Adrenal gland (tissue), 12 donors: Measurements from ENCODE around the gene ACVR2B. TPM values are rescaled to one million over a fixed set of nuclear protein-coding genes. Genes with fewer than 3 reads are reported as not detected.
A peak's percentile ranks its signal among the peaks of the same experiment; 100 is the strongest.

ENCODE experiments used
- DNase-seq, 7 donors: peaks; one replicate each; pipeline ENCODE4 v3.0.0-alpha.2; 2019 to 2020
- H3K27ac ChIP-seq, 5 donors: fragments of 200-600 bp; sonication (generic) in 4 of 5; 1 replicate in 3 of 5; 2 replicates in 2 of 5; pipeline versions ENCODE4 v1.5.1 to v1.8.0; 2016 to 2020; ENCODE audit warnings: mild to moderate bottlenecking in 1 of 5
- H3K27me3 ChIP-seq: fragments of 200-600 bp; 2 replicates; pipeline ENCODE4 v1.8.0; 2021
- H3K36me3 ChIP-seq, 2 donors: fragments of 200-600 bp; replicated peaks in 1 of 2; 1 replicate in 1 of 2; 2 replicates in 1 of 2; pipeline versions ENCODE4 v1.5.1 to v1.8.0; 2018 to 2022
- H3K4me1 ChIP-seq, 2 donors: fragments of 200-600 bp; replicated peaks in 1 of 2; 1 replicate in 1 of 2; 2 replicates in 1 of 2; pipeline versions ENCODE4 v1.5.1 to v1.8.0; 2018 to 2021
- H3K4me3 ChIP-seq, 4 donors: fragments of 200-600 bp; sonication (generic) in 3 of 4; one replicate each; pipeline ENCODE4 v1.5.1; 2016 to 2018
- H3K9me3 ChIP-seq, 3 donors: fragments of 200-600 bp; sonication (generic) in 1 of 3; replicated peaks in 1 of 3; 1 replicate in 2 of 3; 2 replicates in 1 of 3; pipeline versions ENCODE4 v1.5.1 to v1.8.0; 2016 to 2021
- POLR2A ChIP-seq, 2 donors: fragments of 450-650 bp; IDR thresholded peaks; one replicate each; pipeline ENCODE4 v1.6.1; 2017; ENCODE audit warnings: antibody characterized with exemption in 2 of 2, mild to moderate bottlenecking in 2 of 2, moderate library complexity in 1 of 2
- WGBS, 4 donors: extraction: QIAGEN DNeasy Blood & Tissue Kit in 2 of 4; methylation state at CpG; one replicate each; pipeline versions ENCODE4 v1.1.5 to v1.1.7; 2013 to 2017; 5-methylcytosine and 5-hydroxymethylcytosine counted together
- intact Hi-C, 2 donors: fragments of 100-400 bp; cut with DNase I; formaldehyde crosslinking; loops; one replicate each; pipeline versions ENCODE4 v1.14.1 to v1.15.0; 2022 to 2023
- polyA plus RNA-seq, 3 donors: library from polyadenylated mRNA; stranded (reverse); fragments of 200-250 nt in 2 of 3; fragments of 350-450 nt in 1 of 3; fragmentation: Illumina TruSeq in 1 of 3; extraction: RNeasy Lipid Tissue Mini Kit (QIAGEN cat#74804) in 1 of 3; gene quantifications; one replicate each; pipeline ENCODE4 v1.2.3, GENCODE V29; 2013 to 2014
- total RNA-seq, 9 donors: library from RNA; depleted of rRNA in 4 of 9; stranded (reverse); fragments of >200 nt in 4 of 9; fragments of 120-200 nt in 1 of 9; fragmentation: NEBNext Ultra II Directional in 1 of 9; extraction: Animal tissue kit (Norgen Biotek cat#: 25700) in 1 of 9; gene quantifications; one replicate each; pipeline versions ENCODE4 v1.1.0 to v1.2.4, GENCODE V29; 2013 to 2023
- TF ChIP-seq, protein P1 (sequence below), 6 experiments: fragments of 450-650 bp in 4 of 6; fragments of 200-600 bp in 2 of 6; sonication (generic) in 1 of 6; IDR thresholded peaks; 1 replicate in 5 of 6; 2 replicates in 1 of 6; pipeline versions ENCODE4 v1.5.1 to v1.8.0; 2016 to 2021; ENCODE audit warnings: antibody characterized with exemption in 6 of 6, mild to moderate bottlenecking in 2 of 6, moderate library complexity in 1 of 6
- donor health status: healthy with polysubstance abuse.
- donor health status: Bipolar disorder and iron deficiency.
- donor health status: DM: yes; HTN: yes; CAD: no.
- donor health status: DM: no; HTN: no; CAD: no.
- donor health status: DM: no; HTN: no; CAD: no.
- donor health status: DM: yes; HTN: yes; CAD: no.

The ACVR2B gene
- total and polyA plus RNA-seq, 12 donors: 1.8 to 20.2 (median 11.6) TPM

DNA sequence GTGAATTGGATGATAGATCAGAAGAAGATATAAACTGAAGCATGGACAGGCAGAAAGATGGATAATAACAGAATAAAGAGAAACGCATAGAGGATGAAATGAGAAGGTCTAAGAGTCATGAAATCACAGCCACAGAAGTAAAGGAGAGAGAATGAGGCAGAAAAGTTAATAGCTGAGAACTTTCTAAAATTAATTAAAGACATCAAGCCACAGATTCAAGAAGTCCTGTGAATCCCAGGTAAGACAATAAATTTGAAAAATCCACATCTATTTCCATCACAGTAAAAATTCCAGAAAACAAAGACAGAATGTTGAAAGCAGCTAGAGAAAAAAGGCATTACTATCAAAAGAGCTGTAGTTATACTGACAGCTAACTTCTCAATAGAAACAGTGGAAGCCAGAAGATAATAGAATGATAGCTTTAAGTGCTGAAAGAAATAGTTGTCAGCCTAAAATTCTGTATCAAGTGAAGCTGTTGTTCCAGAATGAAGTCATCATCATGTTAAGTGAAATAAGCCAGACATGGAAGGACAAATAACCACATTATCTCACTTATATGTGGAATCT is 12.0 kb downstream of the ACVR2B start:
- Histone ChIP-seq H3K27ac (no peak overlapping the region), H3K27me3 (no peaks in the 10 kb centered on the region), H3K9me3 (peaks cover 0 to 12% (median 5%) of the 10 kb centered on the region in 3 donors), H3K4me3 (no peak overlapping the region), H3K36me3 (no peaks in the 10 kb centered on the region), H3K4me1 (peaks cover 15 to 31% of the 10 kb centered on the region in 2 donors)
- no peak for DNase-seq
- intact Hi-C loops: no loop called here
- WGBS, 4 donors: 97 to 100% (median 99%) methylated on average over 1 of the region's 1 CpG
- TF ChIP-seq POLR2A (IDR thresholded peaks at IDR 0.05): no peak
- TF ChIP-seq, protein P1, sequence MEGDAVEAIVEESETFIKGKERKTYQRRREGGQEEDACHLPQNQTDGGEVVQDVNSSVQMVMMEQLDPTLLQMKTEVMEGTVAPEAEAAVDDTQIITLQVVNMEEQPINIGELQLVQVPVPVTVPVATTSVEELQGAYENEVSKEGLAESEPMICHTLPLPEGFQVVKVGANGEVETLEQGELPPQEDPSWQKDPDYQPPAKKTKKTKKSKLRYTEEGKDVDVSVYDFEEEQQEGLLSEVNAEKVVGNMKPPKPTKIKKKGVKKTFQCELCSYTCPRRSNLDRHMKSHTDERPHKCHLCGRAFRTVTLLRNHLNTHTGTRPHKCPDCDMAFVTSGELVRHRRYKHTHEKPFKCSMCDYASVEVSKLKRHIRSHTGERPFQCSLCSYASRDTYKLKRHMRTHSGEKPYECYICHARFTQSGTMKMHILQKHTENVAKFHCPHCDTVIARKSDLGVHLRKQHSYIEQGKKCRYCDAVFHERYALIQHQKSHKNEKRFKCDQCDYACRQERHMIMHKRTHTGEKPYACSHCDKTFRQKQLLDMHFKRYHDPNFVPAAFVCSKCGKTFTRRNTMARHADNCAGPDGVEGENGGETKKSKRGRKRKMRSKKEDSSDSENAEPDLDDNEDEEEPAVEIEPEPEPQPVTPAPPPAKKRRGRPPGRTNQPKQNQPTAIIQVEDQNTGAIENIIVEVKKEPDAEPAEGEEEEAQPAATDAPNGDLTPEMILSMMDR (IDR thresholded peaks at IDR 0.05): no peak

DNA sequence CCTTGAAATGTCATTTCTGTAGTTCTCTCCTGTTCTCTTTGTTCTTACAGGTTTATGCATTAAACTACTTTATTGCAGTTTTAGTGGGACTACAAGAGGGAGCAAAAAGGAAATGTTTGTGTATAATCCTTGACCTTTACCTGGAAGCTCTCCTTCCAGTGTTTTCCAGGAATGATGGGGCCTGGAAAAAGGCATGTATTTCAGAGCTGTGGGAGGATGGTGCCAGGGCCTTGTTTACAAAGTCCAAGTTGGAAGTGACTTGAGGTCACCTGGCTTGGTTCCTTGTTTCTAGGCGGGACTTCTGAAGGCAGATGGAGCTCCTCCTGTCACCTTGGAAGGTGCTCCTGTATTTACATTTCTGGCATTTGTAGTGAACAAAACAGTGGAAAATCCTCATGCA is 15.1 kb downstream of the ACVR2B start:
- intact Hi-C loops: no loop called here
- peaks cover 17 to 30% of the 10 kb centered on the region in 2 donors for H3K4me1 ChIP-seq
- peaks cover 0 to 12% (median 5%) of the 10 kb centered on the region in 3 donors for H3K9me3 ChIP-seq
- TF ChIP-seq, protein P1 (IDR thresholded peaks at IDR 0.05): no peak
- peak in 2 of 7 donors; percentile 37 to 62 for DNase-seq
- H3K4me3 ChIP-seq: no peak overlapping the region
- H3K36me3 ChIP-seq: no peaks in the 10 kb centered on the region
- H3K27me3 ChIP-seq: no peaks in the 10 kb centered on the region
- WGBS, 4 donors: 35 to 59% (median 46%) methylated on average over 1 of the region's 1 CpG
- peak overlapping the region in 1 of 5 donors; percentile 31 for H3K27ac ChIP-seq

DNA sequence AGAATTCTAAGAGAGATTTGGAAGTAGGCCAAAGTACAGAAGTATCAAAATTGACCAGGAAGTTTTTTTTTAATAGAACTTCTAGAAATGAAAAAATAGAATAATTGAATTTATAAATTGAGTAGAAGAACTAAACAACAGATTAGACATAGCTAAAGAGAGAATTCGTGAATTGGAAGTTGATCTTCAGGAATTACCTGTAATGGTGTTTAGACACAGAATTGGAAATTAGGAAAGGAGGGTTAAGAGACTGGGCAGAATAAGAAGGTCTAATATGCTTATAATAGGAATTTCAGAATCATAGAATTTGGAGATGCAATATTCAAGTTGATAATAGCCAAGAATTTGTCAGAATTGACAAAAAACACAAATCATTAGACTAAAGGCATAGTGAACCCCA is 16.2 kb downstream of the ACVR2B start:
- no peak for TF ChIP-seq POLR2A (IDR thresholded peaks at IDR 0.05)
- TF ChIP-seq, protein P1 (IDR thresholded peaks at IDR 0.05): no peak
- 95 to 100% (median 98%) methylated on average over 1 of the region's 1 CpG for whole genome bisulfite sequencing, 4 donors
- Histone ChIP-seq H3K27me3 (no peaks in the 10 kb centered on the region), H3K4me1 (peaks cover 17 to 30% of the 10 kb centered on the region in 2 donors), H3K9me3 (peaks cover 0 to 12% (median 5%) of the 10 kb centered on the region in 3 donors), H3K4me3 (no peak overlapping the region), H3K36me3 (no peaks in the 10 kb centered on the region), H3K27ac (no peak overlapping the region)
- no peak for DNase-seq
- intact Hi-C loops: loop anchor here in 1 of 2 donors (10.0 kb wide), 1 partner anchor 355 kb away; no protein-coding TSS in a partner anchor

DNA sequence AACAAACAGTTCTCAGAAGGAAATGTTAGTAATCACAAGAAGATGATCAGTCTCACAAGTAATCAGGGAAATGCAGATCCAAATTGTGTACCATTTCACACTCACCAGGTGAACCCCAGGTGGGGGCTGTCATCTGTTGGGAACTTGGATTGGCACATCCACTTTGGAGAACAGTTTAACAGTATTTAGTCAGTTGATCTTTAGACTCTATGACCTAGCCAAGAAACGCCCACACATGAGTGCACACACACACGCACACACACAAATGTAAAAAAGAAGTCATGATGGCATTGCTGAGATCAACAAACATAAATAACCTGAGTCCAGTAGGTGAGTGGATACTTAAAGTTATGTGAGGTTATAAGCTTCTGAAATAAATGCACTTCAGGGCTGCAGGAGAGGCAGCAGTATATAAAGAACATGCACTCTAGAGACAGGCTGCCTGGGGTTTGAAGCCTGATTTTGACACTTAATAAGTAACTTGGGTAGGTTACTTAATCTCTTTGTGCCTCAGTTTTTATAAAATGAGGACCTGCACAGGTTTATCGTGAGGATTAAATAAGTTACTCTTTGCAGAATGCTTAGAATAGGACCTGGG is 17.7 kb downstream of the ACVR2B start:
- intact Hi-C loops: loop anchor here in 1 of 2 donors (10.0 kb wide), 1 partner anchor 357 kb away; no protein-coding TSS in a partner anchor
- Histone ChIP-seq H3K27me3 (no peaks in the 10 kb centered on the region), H3K4me1 (peaks cover 17 to 30% of the 10 kb centered on the region in 2 donors), H3K4me3 (no peak overlapping the region), H3K27ac (no peak overlapping the region), H3K9me3 (peaks cover 0 to 12% (median 5%) of the 10 kb centered on the region in 3 donors), H3K36me3 (no peaks in the 10 kb centered on the region)
- TF ChIP-seq, protein P1 (IDR thresholded peaks at IDR 0.05): no peak
- no peak for TF ChIP-seq POLR2A (IDR thresholded peaks at IDR 0.05)
- 83 to 96% (median 89%) methylated on average over 3 of the region's 3 CpGs for WGBS, 4 donors
- DNase-seq: no peak
